Activated effector memory CD4-positive, alpha-beta T cell treated with anti-CD3 and anti-CD28 coated beads, Interleukin-2, amount 50 U/mL, for 16 hours (primary cell): ENCODE measurements around the gene PLEKHM2.
"Not testable (repeated sequence)": the region's sequence is repeated elsewhere in the genome, so short reads cannot be mapped to it uniquely, and the experiment has no call there.

ENCODE experiments used
- DNase-seq: peaks from one replicate; pipeline ENCODE4 v3.0.0-alpha.2; 2020

The PLEKHM2 gene

DNA sequence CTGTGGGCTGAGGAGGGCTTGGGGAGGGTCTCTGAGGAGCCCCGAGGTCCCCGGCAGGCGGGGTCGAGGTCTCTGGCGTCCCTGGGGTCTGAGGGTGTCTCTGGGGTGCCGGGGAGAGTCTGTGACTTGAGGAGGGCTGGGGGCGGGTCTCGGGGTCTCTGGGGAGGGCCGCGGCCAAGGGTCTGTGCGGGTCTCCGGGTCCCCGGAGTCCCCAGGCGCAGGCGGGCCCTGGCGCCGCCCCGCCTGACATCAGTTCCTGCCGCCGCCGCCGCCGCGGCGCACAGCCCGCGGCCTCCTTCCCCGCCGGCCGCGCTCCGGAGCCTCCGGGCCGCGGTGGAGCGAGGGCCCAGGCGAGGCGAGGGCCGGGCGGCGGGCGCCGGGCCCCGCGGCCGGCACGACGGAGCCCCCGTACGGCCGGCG is at the start of gene PLEKHM2:
PLEKHM2 (plus strand) TSS at position 279 of the 420 bp plus-strand sequence. CDS start 239 bp downstream, outside the sequence.
- peak; percentile 81 for DNase-seq

- no peak for DNase-seq
Measured at GRCh38 chr1:15636436-15636835, 47.7 kb upstream of the PLEKHM2 start.

DNA sequence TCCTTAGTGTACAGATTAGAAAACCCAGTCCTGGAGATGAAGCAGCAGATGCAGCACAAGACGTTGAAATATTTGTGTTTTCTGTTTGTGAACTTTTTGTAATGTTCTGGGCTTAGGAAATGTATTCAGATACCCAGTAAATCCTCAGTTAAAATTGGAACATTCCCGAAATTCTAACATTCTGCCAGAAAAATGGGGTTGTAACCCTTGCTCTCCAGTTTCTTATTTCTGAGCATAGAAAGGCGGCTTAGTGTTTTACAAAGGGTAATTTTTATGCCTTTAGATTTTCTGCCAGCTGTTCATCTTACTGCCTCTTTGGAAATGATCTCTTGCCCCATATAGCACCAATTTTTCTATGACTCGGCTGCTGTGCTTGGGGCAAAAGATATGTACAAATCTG is 46.3 kb upstream of the PLEKHM2 start:
- DNase-seq = no peak

- no peak for DNase-seq
Measured at GRCh38 chr1:15639262-15639661, 44.9 kb upstream of the PLEKHM2 start.

GRCh38 chr1:15639931-15640330 is 44.2 kb upstream of the PLEKHM2 start:
- DNase-seq = no peak

DNA sequence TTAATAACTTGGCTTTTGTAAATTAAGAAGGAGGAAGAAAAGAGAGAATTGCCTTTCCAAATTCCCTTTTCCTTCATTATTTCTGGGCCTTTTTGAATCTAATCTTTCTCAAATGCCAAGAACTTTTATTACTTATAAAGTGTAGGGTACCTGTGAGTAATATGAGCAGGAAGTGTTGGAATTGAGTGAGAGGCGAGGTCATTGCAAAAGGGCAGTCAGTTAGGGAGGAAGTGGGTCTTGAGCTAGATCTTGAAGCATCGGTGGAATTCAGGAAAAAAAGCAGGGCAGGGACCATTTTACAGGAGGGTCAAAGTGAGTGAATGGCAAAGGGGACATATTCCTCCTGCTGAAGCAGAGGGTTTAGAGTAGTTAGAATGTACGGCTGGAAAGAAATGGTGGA is 43.5 kb upstream of the PLEKHM2 start:
- no peak for DNase-seq

DNA sequence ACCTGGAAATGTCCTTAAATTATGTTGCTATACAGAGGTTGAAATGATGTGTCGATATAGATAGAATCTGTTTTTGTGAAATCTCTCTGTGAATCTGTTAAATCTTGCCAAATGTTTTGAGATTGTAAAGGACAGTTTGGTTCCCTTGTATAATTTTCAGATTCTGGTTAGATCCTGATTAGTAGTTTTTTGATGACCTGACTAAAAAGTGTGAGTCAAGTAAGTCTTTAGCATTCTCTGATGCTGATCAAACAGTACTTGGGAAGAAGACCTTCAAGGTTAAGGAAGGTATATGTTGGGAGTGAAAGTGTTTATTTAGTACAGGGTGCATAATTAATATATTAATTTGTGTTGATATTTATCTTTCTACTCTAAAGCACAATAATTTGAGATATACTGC is 34.2 kb upstream of the PLEKHM2 start:
- no peak for DNase-seq

DNA sequence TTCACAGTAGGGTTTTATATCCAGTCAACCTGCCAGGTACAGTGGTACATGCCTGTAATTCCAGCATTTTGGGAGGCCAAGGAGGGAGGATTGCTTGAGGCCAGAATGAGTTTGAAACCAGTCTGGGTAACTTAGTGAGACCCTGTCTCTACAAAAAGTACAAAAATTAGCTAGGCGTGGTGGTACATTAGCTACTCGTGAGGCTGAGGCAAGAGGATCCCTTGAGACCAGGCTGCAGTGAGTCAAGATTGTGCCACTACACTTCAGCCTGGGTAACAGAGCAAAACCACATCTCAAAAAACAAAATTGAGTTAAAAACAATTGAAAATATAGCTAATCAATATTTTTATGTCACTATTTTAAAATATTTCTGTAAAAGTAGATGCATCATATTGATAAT is 33.7 kb upstream of the PLEKHM2 start:
- DNase-seq = no peak

GRCh38 chr1:15652130-15652529 is 32.0 kb upstream of the PLEKHM2 start:
- not testable (repeated sequence) for DNase-seq

DNA sequence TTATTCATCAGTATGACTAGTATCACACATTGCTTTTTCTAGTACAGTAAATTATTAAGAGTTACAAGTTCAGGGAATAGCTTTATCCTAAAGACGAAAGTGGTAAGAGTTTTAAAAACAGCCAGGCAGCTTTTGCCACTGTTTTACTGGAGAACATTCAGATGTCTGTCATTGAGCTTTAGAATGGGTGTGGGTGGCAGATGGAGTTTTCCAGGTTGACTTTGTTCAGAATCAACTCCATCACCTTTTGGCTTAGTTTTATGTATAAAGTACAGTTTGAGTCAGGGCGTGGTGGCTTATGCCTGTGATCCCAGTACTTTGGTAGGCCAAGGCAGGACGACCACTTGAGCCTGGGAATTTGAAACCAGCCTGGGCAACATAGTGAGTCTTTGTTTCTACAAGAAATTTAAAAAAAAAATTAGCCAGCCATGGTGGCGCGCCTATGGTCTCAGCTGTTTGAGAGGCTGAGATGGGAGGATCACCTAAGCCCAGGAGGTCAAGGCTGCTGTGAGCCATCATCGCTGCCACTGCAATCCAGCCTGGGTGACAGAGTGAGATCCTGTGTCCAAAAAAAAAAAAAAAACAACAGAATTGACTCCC is 29.9 kb upstream of the PLEKHM2 start:
- DNase-seq = no peak

GRCh38 chr1:15656464-15656863 is 27.7 kb upstream of the PLEKHM2 start:
- no peak for DNase-seq

DNA sequence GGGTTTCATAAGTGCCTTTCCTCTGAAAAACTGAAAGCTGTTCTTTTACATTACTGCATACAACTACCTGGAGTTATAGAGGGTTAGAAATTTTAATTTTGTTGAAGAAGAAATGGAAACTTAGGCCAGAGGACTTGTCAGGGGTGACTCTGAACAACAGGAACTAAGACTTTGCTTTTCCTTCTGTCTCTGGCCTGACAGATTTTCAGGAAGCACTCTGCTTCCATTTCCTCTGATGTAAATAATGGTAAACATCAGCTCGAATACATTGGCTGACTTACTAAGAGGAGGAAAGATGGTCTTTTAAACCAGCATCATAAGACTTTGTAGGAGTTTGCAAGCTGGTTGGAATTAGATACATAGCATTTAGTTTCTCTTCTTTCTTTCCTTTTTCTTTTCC is 27.1 kb upstream of the PLEKHM2 start:
- DNase-seq = no peak

GRCh38 chr1:15660151-15660550 is 24.0 kb upstream of the PLEKHM2 start:
- DNase-seq = no peak

GRCh38 chr1:15662477-15662876 is 21.6 kb upstream of the PLEKHM2 start:
- no peak for DNase-seq

DNA sequence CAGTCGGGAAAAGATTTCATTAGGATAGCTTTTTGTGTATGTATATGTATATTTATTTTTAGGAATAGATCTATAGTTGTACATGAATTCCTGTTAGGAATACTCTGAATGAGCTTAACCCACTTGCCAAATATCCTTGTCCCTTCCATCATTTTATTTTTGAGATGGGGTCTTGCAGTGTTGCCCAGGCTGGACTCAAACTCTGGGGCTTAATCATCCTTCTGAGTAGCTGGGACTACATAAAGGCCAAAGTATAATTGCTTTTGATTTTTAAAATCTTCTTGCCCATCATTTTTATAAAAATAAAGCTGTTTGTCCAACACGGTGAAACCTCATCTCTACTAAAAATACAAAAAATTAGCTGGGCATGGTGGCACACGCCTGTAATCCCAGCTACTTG is 20.2 kb upstream of the PLEKHM2 start:
- DNase-seq = no peak

GRCh38 chr1:15667362-15667761 is 16.8 kb upstream of the PLEKHM2 start:
- no peak for DNase-seq

- no peak for DNase-seq
Measured at GRCh38 chr1:15668089-15668754, 15.9 kb upstream of the PLEKHM2 start.

- DNase-seq = no peak
Measured at GRCh38 chr1:15669074-15669473, 15.0 kb upstream of the PLEKHM2 start.

GRCh38 chr1:15669864-15670263 is 14.3 kb upstream of the PLEKHM2 start:
- no peak for DNase-seq

DNA sequence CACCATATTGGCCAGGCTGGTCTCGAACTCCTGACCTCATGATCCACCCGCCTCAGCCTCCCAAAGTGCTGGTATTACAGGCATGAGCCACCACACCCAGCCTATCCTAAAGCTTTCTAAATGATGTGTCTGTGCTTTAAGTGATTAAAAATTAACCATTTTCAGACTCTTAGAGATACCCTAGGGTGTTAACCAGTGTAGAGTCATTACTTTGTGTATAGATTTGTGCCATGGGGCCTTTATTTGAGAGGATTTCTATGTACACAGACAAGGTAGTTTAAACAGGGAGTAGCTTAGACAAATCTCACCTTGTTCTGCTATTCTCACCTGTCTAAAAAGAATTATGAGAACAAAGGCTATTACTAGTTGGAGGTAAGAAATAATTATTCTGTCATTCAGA is 12.7 kb upstream of the PLEKHM2 start:
- DNase-seq = no peak

GRCh38 chr1:15674386-15675159 is 9.5 kb upstream of the PLEKHM2 start:
- DNase-seq = no peak

- no peak for DNase-seq
Measured at GRCh38 chr1:15676010-15676409, 8.1 kb upstream of the PLEKHM2 start.

DNA sequence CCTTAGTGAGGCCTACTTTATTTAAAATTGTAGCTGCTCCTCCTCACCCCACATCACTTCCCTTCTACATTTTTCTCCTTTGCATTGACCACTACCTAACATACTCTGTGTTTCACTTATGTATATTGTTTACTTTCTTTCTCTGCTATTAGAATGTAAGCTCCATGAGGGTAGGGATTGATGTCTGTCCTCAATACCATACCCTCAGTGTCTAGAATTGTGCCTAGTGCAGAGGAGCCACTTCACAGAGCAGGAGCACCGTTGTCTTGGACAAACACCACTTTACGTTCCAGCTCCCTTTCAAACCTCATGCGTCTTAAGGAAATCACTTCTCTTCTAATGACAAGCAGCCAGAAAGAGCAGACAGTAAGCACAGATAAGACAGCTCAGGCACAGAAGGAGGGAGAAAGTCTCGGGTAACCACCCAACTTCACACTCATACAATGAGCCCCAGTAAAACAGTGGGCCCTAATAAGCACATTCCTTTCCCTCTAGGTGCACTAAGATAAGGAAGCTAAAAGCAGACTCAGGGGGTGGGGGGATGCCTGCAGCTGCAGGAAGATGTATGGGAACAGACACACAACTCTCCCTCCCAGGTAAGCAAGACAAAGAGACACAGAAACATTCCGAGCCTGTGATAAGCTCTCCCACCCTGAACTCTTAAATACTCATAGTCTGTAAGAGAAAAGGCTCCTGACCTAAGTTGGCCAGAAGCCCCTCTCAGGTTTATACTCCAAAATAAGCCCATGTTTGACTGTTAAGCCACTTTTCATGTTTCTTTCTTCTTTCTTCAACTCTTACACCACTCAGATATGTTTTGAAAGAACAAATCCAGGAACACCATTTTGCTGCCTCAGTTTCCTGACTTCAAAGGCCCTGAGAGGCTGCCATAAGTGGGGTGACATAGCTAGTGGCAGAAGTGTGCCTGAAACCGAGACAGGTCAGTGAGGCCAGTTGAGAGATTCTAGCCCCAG is 7.1 kb upstream of the PLEKHM2 start:
- DNase-seq = no peak
